Stomach (tissue), 4 donors: ENCODE data around the gene ARHGEF10L.

Source experiments
- EP300 ChIP-seq: sonication (generic); formaldehyde crosslinking; IDR thresholded peaks from one replicate; pipeline ENCODE4 v1.6.1; 2017; ENCODE audit warnings: antibody characterized with exemption
- POLR2A ChIP-seq, 4 donors: fragments of 450-650 bp; IDR thresholded peaks; one replicate each; pipeline ENCODE4 v1.6.1; 2016; ENCODE audit warnings: antibody characterized with exemption in 4 of 4, control low read depth in 2 of 4, mild to moderate bottlenecking in 1 of 4, moderate library complexity in 1 of 4
- POLR2AphosphoS5 ChIP-seq, 3 donors: sonication (generic); formaldehyde crosslinking; IDR thresholded peaks; one replicate each; pipeline ENCODE4 v1.6.1; 2016; ENCODE audit warnings: antibody characterized with exemption in 3 of 3
- TF ChIP-seq, protein P1 (sequence below), 7 experiments: fragments of 450-650 bp in 4 of 7; fragments of 200-600 bp in 3 of 7; sonication (generic) in 3 of 7; IDR thresholded peaks; one replicate each; pipeline ENCODE4 v1.5.1; 2016 to 2019; ENCODE audit warnings: antibody characterized with exemption in 7 of 7, control low read depth in 2 of 7, mild to moderate bottlenecking in 1 of 7

- TF ChIP-seq, protein P1, sequence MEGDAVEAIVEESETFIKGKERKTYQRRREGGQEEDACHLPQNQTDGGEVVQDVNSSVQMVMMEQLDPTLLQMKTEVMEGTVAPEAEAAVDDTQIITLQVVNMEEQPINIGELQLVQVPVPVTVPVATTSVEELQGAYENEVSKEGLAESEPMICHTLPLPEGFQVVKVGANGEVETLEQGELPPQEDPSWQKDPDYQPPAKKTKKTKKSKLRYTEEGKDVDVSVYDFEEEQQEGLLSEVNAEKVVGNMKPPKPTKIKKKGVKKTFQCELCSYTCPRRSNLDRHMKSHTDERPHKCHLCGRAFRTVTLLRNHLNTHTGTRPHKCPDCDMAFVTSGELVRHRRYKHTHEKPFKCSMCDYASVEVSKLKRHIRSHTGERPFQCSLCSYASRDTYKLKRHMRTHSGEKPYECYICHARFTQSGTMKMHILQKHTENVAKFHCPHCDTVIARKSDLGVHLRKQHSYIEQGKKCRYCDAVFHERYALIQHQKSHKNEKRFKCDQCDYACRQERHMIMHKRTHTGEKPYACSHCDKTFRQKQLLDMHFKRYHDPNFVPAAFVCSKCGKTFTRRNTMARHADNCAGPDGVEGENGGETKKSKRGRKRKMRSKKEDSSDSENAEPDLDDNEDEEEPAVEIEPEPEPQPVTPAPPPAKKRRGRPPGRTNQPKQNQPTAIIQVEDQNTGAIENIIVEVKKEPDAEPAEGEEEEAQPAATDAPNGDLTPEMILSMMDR (IDR thresholded peaks at IDR 0.05), result no peak
- no peak for TF ChIP-seq POLR2A (IDR thresholded peaks at IDR 0.05)
- no peak for TF ChIP-seq POLR2AphosphoS5 (IDR thresholded peaks at IDR 0.05)
- no peak for TF ChIP-seq EP300
Measured at GRCh38 chr1:17540255-17541001, 930 bp downstream of the ARHGEF10L start.
